Pancreas (tissue), 10 donors: ENCODE measurements around the gene MACROD2. TPM values are rescaled to one million over a fixed set of nuclear protein-coding genes. Genes with fewer than 3 reads are reported as not detected.

Source experiments
- ATAC-seq, 4 donors: fragments of 200-7000 bp; cut with Tn5 transposase; one replicate each; pipeline versions ENCODE4 v1.8.0 to v1.9.1; 2020; ENCODE audit warnings: mild to moderate bottlenecking in 4 of 4, moderate library complexity in 4 of 4
- DNase-seq, 6 donors: peaks; one replicate each; pipeline ENCODE4 v3.0.0-alpha.2; 2020
- FAIRE-seq: peaks from 2 replicates; lab custom pipeline; 2012; peaks lifted over from hg19 to GRCh38; lab: Jason Lieb, UNC
- H3K27ac ChIP-seq, 4 donors: fragments of 200-600 bp; sonication (generic); 1 replicate in 3 of 4; 2 replicates in 1 of 4; pipeline versions ENCODE4 v1.5.0 to v1.8.0; 2020
- H3K27me3 ChIP-seq, 4 donors: fragments of 200-600 bp; one replicate each; pipeline ENCODE4 v1.8.0; 2021
- H3K36me3 ChIP-seq, 3 donors: fragments of 200-600 bp; sonication (generic) in 1 of 3; one replicate each; pipeline versions ENCODE4 v1.5.0 to v1.8.0; 2020 to 2021
- H3K4me1 ChIP-seq, 3 donors: fragments of 200-600 bp; one replicate each; pipeline ENCODE4 v1.8.0; 2021
- H3K4me3 ChIP-seq, 4 donors: fragments of 200-600 bp; sonication (generic) in 2 of 4; one replicate each; pipeline versions ENCODE4 v1.5.0 to v1.8.0; 2020 to 2021
- H3K9me3 ChIP-seq, 4 donors: fragments of 200-600 bp; one replicate each; pipeline ENCODE4 v1.8.0; 2021
- CTCF ChIP-seq, 4 donors: fragments of 200-600 bp; sonication (generic) in 3 of 4; IDR thresholded peaks; one replicate each; pipeline versions ENCODE4 v1.5.0 to v1.8.0; 2021; ENCODE audit warnings: antibody characterized with exemption in 4 of 4
- WGBS, 2 donors: extraction: QIAGEN DNeasy Blood & Tissue Kit; methylation state at CpG; one replicate each; pipeline ENCODE4 v1.1.7; 2013; 5-methylcytosine and 5-hydroxymethylcytosine counted together
- intact Hi-C, 3 donors: fragments of 100-400 bp; cut with DNase I; formaldehyde crosslinking; loops; one replicate each; pipeline versions ENCODE4 v1.11.1 to v1.14.2; 2022
- polyA plus RNA-seq, 2 donors: library from polyadenylated mRNA; stranded (reverse); fragments of 200-250 nt; gene quantifications; one replicate each; pipeline ENCODE4 v1.2.3, GENCODE V29; 2013
- total RNA-seq, 6 donors: library from RNA; stranded (reverse); fragmentation: NEBNext Ultra II Directional in 4 of 6; extraction: Animal tissue kit (Norgen Biotek cat#: 25700) in 4 of 6; gene quantifications; one replicate each; pipeline versions ENCODE4 v1.2.1 to v1.2.4, GENCODE V29; 2021 to 2023
- donor health status: healthy with polysubstance abuse.
- donor health status: DM: no; HTN: no; CAD: no; lungs with moderate emphysema.
- donor health status: DM: no; HTN: no; CAD: no.
- donor health status: control.
- donor health status: control.
- donor health status: Bipolar disorder and iron deficiency.
- donor health status: DM: yes; HTN: yes; CAD: no.
- donor health status: DM: no; HTN: no; CAD: no.
- donor health status: DM: no; HTN: no; CAD: no.
- donor health status: DM: yes; HTN: yes; CAD: no.

Gene MACROD2
- total and polyA plus RNA-seq, 8 donors: 1.7 to 4.9 (median 2.7) TPM

- FAIRE-seq (no peak), ATAC-seq (no peak), DNase-seq (no peak)
- H3K4me3 ChIP-seq: no peak overlapping the region
- no peaks in the 10 kb centered on the region for H3K36me3 ChIP-seq
- no peaks in the 10 kb centered on the region for H3K9me3 ChIP-seq
- no peaks in the 10 kb centered on the region for H3K27me3 ChIP-seq
- no peaks in the 10 kb centered on the region for H3K4me1 ChIP-seq
- no peak overlapping the region for H3K27ac ChIP-seq
- 87 to 95% methylated on average over 8 of the region's 8 CpGs for WGBS, 2 donors
- intact Hi-C loops: no loop called here
- TF ChIP-seq CTCF (IDR thresholded peaks at IDR 0.05): no peak
These were observed 1927.9 kb downstream of the MACROD2 start for GRCh38 chr20:15923030-15923776.

GRCh38 chr20:15924556-15924955 is 1929.2 kb downstream of the MACROD2 start:
- 49 to 63% methylated on average over 1 of the region's 1 CpG for WGBS, 2 donors
- Histone ChIP-seq H3K36me3 (no peaks in the 10 kb centered on the region), H3K4me1 (no peaks in the 10 kb centered on the region), H3K4me3 (no peak overlapping the region), H3K27me3 (no peaks in the 10 kb centered on the region), H3K9me3 (no peaks in the 10 kb centered on the region), H3K27ac (no peak overlapping the region)
- FAIRE-seq (no peak), DNase-seq (no peak), ATAC-seq (no peak)
- no peak for TF ChIP-seq CTCF (IDR thresholded peaks at IDR 0.05)
- intact Hi-C loops: no loop called here

GRCh38 chr20:15925376-15925775 is 1930.1 kb downstream of the MACROD2 start:
- Histone ChIP-seq H3K36me3 (no peaks in the 10 kb centered on the region), H3K4me1 (no peaks in the 10 kb centered on the region), H3K27ac (no peak overlapping the region), H3K27me3 (no peaks in the 10 kb centered on the region), H3K9me3 (no peaks in the 10 kb centered on the region), H3K4me3 (no peak overlapping the region)
- DNase-seq (no peak), ATAC-seq (no peak), FAIRE-seq (no peak)
- 73 to 79% methylated on average over 8 of the region's 8 CpGs for WGBS, 2 donors
- intact Hi-C loops: no loop called here
- no peak for TF ChIP-seq CTCF (IDR thresholded peaks at IDR 0.05)

GRCh38 chr20:15927893-15928650 is 1932.8 kb downstream of the MACROD2 start:
- Histone ChIP-seq H3K27me3 (no peaks in the 10 kb centered on the region), H3K27ac (no peak overlapping the region), H3K9me3 (no peaks in the 10 kb centered on the region), H3K4me1 (no peaks in the 10 kb centered on the region), H3K36me3 (no peaks in the 10 kb centered on the region), H3K4me3 (no peak overlapping the region)
- FAIRE-seq (no peak), DNase-seq (no peak), ATAC-seq (no peak)
- TF ChIP-seq CTCF (IDR thresholded peaks at IDR 0.05): no peak
- intact Hi-C loops: no loop called here
- WGBS, 2 donors: 77 to 91% methylated on average over 3 of the region's 3 CpGs

GRCh38 chr20:15928946-15929345 is 1933.6 kb downstream of the MACROD2 start:
- DNase-seq: no peak
- TF ChIP-seq CTCF (IDR thresholded peaks at IDR 0.05): no peak
- intact Hi-C loops: no loop called here
- no peaks in the 10 kb centered on the region for H3K9me3 ChIP-seq
- no peak overlapping the region for H3K4me3 ChIP-seq
- no peak overlapping the region for H3K27ac ChIP-seq
- no peak for ATAC-seq
- H3K36me3 ChIP-seq: no peaks in the 10 kb centered on the region
- H3K27me3 ChIP-seq: no peaks in the 10 kb centered on the region
- no peaks in the 10 kb centered on the region for H3K4me1 ChIP-seq
- no peak for FAIRE-seq
